Stomach (tissue), 4 donors: Measurements from ENCODE around the gene FLOT2.

Experiments
- POLR2A ChIP-seq, 4 donors: fragments of 450-650 bp; IDR thresholded peaks; one replicate each; pipeline ENCODE4 v1.6.1; 2016; ENCODE audit warnings: antibody characterized with exemption in 4 of 4, control low read depth in 2 of 4, mild to moderate bottlenecking in 1 of 4, moderate library complexity in 1 of 4
- TF ChIP-seq, protein P1 (sequence below), 7 experiments: fragments of 450-650 bp in 4 of 7; fragments of 200-600 bp in 3 of 7; sonication (generic) in 3 of 7; IDR thresholded peaks; one replicate each; pipeline ENCODE4 v1.5.1; 2016 to 2019; ENCODE audit warnings: antibody characterized with exemption in 7 of 7, control low read depth in 2 of 7, mild to moderate bottlenecking in 1 of 7

- TF ChIP-seq, protein P1, sequence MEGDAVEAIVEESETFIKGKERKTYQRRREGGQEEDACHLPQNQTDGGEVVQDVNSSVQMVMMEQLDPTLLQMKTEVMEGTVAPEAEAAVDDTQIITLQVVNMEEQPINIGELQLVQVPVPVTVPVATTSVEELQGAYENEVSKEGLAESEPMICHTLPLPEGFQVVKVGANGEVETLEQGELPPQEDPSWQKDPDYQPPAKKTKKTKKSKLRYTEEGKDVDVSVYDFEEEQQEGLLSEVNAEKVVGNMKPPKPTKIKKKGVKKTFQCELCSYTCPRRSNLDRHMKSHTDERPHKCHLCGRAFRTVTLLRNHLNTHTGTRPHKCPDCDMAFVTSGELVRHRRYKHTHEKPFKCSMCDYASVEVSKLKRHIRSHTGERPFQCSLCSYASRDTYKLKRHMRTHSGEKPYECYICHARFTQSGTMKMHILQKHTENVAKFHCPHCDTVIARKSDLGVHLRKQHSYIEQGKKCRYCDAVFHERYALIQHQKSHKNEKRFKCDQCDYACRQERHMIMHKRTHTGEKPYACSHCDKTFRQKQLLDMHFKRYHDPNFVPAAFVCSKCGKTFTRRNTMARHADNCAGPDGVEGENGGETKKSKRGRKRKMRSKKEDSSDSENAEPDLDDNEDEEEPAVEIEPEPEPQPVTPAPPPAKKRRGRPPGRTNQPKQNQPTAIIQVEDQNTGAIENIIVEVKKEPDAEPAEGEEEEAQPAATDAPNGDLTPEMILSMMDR (IDR thresholded peaks at IDR 0.05), result peak in 5 of 7 experiments; percentile 40 to 71 (median 55)
- no peak for TF ChIP-seq POLR2A (IDR thresholded peaks at IDR 0.05)
These were observed 18.9 kb upstream of the FLOT2 start for GRCh38 chr17:28916302-28916934.
